RWPE2 (cell line): ENCODE results near the gene DEPDC5.

Source experiments
- ATAC-seq: fragments of 200-7000 bp; cut with Tn5 transposase; 3 replicates; pipeline ENCODE4 v1.9.1; 2021; ENCODE audit warnings: low read depth
- DNase-seq: peaks from one replicate; pipeline ENCODE4 v3.0.0-alpha.2; 2020; ENCODE audit warnings: low spot score
- H3K27ac ChIP-seq: fragments of 450-650 bp; 2 replicates; pipeline ENCODE4 v1.5.1; 2017; ENCODE audit warnings: mild to moderate bottlenecking; ENCODE audit not compliant: poor library complexity, severe bottlenecking
- H3K27me3 ChIP-seq: fragments of 250-450 bp; sonication (Bioruptor Pico); 2 replicates; pipeline ENCODE4 v1.5.1; 2021; ENCODE audit warnings: mild to moderate bottlenecking, moderate library complexity; ENCODE audit not compliant: insufficient read depth, poor library complexity, severe bottlenecking
- H3K36me3 ChIP-seq: fragments of 250-450 bp; sonication (Bioruptor Pico); 2 replicates; pipeline ENCODE4 v1.5.1; 2020; ENCODE audit warnings: low read depth, mild to moderate bottlenecking, moderate library complexity
- H3K4me1 ChIP-seq: fragments of 250-450 bp; sonication (Bioruptor Pico); 2 replicates; pipeline ENCODE4 v1.5.1; 2021; ENCODE audit warnings: mild to moderate bottlenecking, moderate library complexity; ENCODE audit not compliant: insufficient read depth, poor library complexity, severe bottlenecking
- H3K4me3 ChIP-seq: fragments of 250-450 bp; sonication (Bioruptor Pico); 2 replicates; pipeline ENCODE4 v1.5.1; 2021; ENCODE audit warnings: mild to moderate bottlenecking, moderate library complexity; ENCODE audit not compliant: severe bottlenecking
- H3K9me3 ChIP-seq: fragments of 250-450 bp; sonication (Bioruptor Pico); 2 replicates; pipeline ENCODE4 v1.5.1; 2021; ENCODE audit warnings: mild to moderate bottlenecking, moderate library complexity; ENCODE audit not compliant: severe bottlenecking
- CTCF ChIP-seq: fragments of 450-650 bp; IDR thresholded peaks from one replicate; pipeline ENCODE4 v1.5.1; 2017; ENCODE audit warnings: mild to moderate bottlenecking, moderate library complexity; ENCODE audit not compliant: poor library complexity, severe bottlenecking

Gene DEPDC5

GRCh38 chr22:31935961-31936635, 182.3 kb downstream of the DEPDC5 start:
- H3K9me3 ChIP-seq, result no peaks in the 10 kb centered on the region
- H3K36me3 ChIP-seq, result no peaks in the 10 kb centered on the region
- H3K4me3 ChIP-seq, result no peak overlapping the region
- ATAC-seq (no peak), DNase-seq (no peak)
- H3K27me3 ChIP-seq, result no peaks in the 10 kb centered on the region
- no peaks in the 10 kb centered on the region for H3K4me1 ChIP-seq
- no peak overlapping the region for H3K27ac ChIP-seq
- TF ChIP-seq CTCF, result no peak

GRCh38 chr22:31937341-31937740, 183.5 kb downstream of the DEPDC5 start:
- DNase-seq (no peak), ATAC-seq (no peak)
- no peaks in the 10 kb centered on the region for H3K36me3 ChIP-seq
- no peak overlapping the region for H3K4me3 ChIP-seq
- no peaks in the 10 kb centered on the region for H3K27me3 ChIP-seq
- no peaks in the 10 kb centered on the region for H3K4me1 ChIP-seq
- no peak for TF ChIP-seq CTCF
- H3K9me3 ChIP-seq, result no peaks in the 10 kb centered on the region
- no peak overlapping the region for H3K27ac ChIP-seq

- no peak for TF ChIP-seq CTCF
- Histone ChIP-seq H3K27me3 (no peaks in the 10 kb centered on the region), H3K4me3 (no peak overlapping the region), H3K4me1 (no peaks in the 10 kb centered on the region), H3K9me3 (no peaks in the 10 kb centered on the region), H3K36me3 (no peaks in the 10 kb centered on the region), H3K27ac (no peak overlapping the region)
- DNase-seq (no peak), ATAC-seq (no peak)
These were observed 184.5 kb downstream of the DEPDC5 start for GRCh38 chr22:31938296-31938695.

GRCh38 chr22:31940506-31940905, 186.7 kb downstream of the DEPDC5 start:
- ATAC-seq, result no peak
- no peak overlapping the region for H3K4me3 ChIP-seq
- DNase-seq, result no peak
- H3K27ac ChIP-seq, result no peak overlapping the region
- H3K27me3 ChIP-seq, result no peaks in the 10 kb centered on the region
- H3K4me1 ChIP-seq, result no peaks in the 10 kb centered on the region
- no peak for TF ChIP-seq CTCF
- no peaks in the 10 kb centered on the region for H3K9me3 ChIP-seq
- peaks cover 4% of the 10 kb centered on the region for H3K36me3 ChIP-seq

GRCh38 chr22:31942091-31942490, 188.3 kb downstream of the DEPDC5 start:
- Histone ChIP-seq H3K4me1 (no peaks in the 10 kb centered on the region), H3K27ac (no peak overlapping the region), H3K4me3 (no peak overlapping the region), H3K27me3 (no peaks in the 10 kb centered on the region), H3K9me3 (no peaks in the 10 kb centered on the region), H3K36me3 (peaks cover 13% of the 10 kb centered on the region)
- no peak for TF ChIP-seq CTCF
- no peak for DNase-seq
- no peak for ATAC-seq
